Measurements from ENCODE around the gene TEKTIP1.

TEKTIP1 gene

DNA sequence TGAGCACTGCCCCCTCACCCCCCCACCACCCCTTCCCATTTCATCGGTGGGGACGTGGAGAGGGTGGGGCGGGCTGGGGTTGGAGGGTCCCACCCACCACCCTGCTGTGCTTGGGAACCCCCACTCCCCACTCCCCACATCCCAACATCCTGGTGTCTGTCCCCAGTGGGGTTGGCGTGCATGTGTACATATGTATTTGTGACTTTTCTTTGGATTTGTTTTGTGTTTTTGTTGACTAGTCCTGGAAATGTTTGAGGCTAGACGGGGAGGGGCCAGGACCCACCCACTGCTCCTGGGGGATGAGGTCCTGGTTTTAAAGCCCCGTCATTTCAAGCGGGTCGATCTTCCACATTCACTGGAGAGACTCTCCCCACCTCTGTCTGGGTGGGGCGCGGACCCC is 3.0 kb upstream of the TEKTIP1 start:
- ChIA-PET POLR2A (no interaction called here), CTCF (no interaction called here)
- no peak for DNase-seq (ENCODE audit: extremely low spot score)
- TF ChIP-seq SP1 (IDR thresholded peaks at IDR 0.05) (no peak), BHLHE40 (IDR thresholded peaks at IDR 0.05; ENCODE audit: borderline replicate concordance) (no peak), CTBP1 (IDR thresholded peaks at IDR 0.05; ENCODE audit: borderline replicate concordance) (no peak), ZNF384 (IDR thresholded peaks at IDR 0.05) (no peak), SUZ12 (IDR thresholded peaks at IDR 0.05) (no peak), LEF1 (IDR thresholded peaks at IDR 0.05; ENCODE audit: borderline replicate concordance) (no peak), TARDBP (IDR thresholded peaks at IDR 0.05) (no peak), NFRKB (IDR thresholded peaks at IDR 0.05) (no peak), FOXM1 (IDR thresholded peaks at IDR 0.05; ENCODE audit: borderline replicate concordance) (no peak), L3MBTL2 (conservative IDR thresholded peaks at IDR 0.05) (no peak)
- TF ChIP-seq, protein P1, sequence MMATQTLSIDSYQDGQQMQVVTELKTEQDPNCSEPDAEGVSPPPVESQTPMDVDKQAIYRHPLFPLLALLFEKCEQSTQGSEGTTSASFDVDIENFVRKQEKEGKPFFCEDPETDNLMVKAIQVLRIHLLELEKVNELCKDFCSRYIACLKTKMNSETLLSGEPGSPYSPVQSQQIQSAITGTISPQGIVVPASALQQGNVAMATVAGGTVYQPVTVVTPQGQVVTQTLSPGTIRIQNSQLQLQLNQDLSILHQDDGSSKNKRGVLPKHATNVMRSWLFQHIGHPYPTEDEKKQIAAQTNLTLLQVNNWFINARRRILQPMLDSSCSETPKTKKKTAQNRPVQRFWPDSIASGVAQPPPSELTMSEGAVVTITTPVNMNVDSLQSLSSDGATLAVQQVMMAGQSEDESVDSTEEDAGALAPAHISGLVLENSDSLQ (IDR thresholded peaks at IDR 0.05), result no peak

DNA sequence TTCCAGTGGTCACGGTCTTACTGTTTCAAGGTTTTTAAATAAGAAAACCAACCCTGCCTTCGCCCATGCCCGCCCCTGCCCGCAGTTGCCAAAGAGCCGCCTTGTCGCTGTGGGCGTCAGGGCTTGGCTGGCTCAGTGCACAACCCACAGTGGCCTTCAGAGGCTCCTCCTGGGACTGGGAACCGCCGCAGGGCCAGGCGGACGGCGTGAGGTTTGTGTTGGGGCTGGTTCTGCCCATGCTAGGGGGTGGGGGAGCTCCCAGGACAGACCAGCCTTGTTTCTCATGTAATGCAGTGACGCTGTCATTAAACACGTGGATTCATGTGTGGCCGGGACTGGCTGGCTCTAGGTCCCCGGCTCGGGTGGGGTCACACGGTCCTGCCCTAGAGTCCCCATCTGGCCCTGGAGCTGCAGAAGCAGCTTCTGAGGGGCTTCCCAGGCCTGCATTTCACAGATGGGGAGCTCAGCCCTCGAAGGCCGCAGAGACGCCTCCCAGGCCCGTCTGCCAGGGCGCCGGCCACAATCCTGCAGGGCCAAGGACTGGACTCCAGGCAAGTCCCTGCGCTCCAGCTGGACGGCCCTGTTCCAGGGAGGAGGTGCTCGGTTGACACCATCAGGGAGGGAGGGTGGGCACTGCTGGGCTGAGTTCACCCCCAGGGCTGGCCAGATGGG is 2.4 kb upstream of the TEKTIP1 start:
- no peak for TF ChIP-seq CTBP1 (IDR thresholded peaks at IDR 0.05; ENCODE audit: borderline replicate concordance)
- no peak for TF ChIP-seq FOXM1 (IDR thresholded peaks at IDR 0.05; ENCODE audit: borderline replicate concordance)
- no peak for TF ChIP-seq ZNF384 (IDR thresholded peaks at IDR 0.05)
- TF ChIP-seq ELF4 (IDR thresholded peaks at IDR 0.05), result no peak
- no peak for TF ChIP-seq TARDBP (IDR thresholded peaks at IDR 0.05)
- no peak for TF ChIP-seq SUZ12 (IDR thresholded peaks at IDR 0.05)
- TF ChIP-seq, protein P1 (IDR thresholded peaks at IDR 0.05), result no peak
- no peak for TF ChIP-seq FOXA1 (IDR thresholded peaks at IDR 0.05)
- TF ChIP-seq L3MBTL2 (conservative IDR thresholded peaks at IDR 0.05), result no peak
- TF ChIP-seq BHLHE40 (IDR thresholded peaks at IDR 0.05; ENCODE audit: borderline replicate concordance), result no peak
- no peak for TF ChIP-seq SP1 (IDR thresholded peaks at IDR 0.05)
- no peak for TF ChIP-seq HDGF (IDR thresholded peaks at IDR 0.05; ENCODE audit: borderline replicate concordance)
- DNase-seq (ENCODE audit: extremely low spot score), result no peak
- CTCF ChIA-PET, result no interaction called here
- POLR2A ChIA-PET, result no interaction called here

DNA sequence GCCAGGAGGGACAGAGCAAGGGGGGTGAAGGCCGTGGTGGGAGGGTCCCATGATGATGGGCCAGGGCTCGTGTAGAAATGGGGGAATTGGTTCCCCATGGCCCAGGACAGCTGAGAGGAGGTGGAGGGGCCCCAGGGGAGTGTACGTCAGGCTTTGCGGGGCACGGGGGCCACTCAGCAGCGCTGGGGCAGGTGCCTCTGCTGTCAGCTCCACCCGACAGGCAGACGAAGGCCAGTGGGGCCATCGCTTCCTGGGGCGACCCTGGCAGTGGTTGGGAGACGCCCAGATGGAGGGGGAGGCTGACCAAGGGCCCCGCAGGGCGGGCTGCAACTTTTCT is 1.9 kb upstream of the TEKTIP1 start:
- POLR2A ChIA-PET, result no interaction called here
- no peak for DNase-seq (ENCODE audit: extremely low spot score)
- CTCF ChIA-PET, result no interaction called here
- TF ChIP-seq SUZ12 (IDR thresholded peaks at IDR 0.05) (no peak), FOXA1 (IDR thresholded peaks at IDR 0.05) (no peak), SP1 (IDR thresholded peaks at IDR 0.05) (no peak)
- TF ChIP-seq, protein P1 (IDR thresholded peaks at IDR 0.05), result no peak

DNA sequence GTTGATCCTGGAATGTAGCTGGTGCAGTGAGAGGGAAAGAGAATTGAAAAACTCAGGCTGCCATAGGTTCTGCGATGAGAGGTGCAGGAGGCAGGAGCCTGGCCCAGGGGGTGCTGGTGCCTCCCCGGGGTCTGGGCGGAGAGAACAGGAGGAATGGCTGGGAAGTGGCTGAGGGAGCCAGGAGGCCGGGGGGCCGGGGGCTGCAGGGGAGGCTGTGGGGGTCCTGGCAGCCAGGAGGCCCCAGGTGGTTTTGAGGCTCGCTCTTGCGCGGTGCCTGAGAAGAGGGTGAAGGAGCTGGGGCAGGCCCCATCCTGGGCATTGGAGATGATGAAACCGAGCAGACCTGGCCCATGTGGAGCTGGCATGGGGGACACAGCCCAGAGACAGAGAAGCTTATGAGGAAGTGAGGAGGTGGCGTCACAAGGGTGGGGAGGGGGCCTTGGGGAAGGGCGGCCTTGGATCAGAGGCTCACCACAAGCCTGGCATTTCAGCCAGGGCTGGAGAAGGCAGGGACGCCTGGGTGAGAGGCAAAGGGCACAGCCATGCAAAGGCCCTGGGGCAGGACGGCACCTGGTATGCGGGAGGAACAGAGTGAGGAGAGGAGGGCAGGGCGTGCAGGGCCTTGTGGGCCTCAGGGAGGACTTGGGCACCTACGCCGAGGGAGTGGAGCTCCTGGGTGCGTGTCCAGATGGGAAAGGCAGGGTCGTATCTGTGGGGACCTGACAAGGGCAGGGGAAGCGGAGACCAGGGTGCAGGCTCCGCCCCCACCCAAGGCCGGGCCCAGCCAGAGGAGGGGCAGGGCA is 1.3 kb upstream of the TEKTIP1 start:
- POLR2A ChIA-PET, result no interaction called here
- CTCF ChIA-PET, result no interaction called here

DNA sequence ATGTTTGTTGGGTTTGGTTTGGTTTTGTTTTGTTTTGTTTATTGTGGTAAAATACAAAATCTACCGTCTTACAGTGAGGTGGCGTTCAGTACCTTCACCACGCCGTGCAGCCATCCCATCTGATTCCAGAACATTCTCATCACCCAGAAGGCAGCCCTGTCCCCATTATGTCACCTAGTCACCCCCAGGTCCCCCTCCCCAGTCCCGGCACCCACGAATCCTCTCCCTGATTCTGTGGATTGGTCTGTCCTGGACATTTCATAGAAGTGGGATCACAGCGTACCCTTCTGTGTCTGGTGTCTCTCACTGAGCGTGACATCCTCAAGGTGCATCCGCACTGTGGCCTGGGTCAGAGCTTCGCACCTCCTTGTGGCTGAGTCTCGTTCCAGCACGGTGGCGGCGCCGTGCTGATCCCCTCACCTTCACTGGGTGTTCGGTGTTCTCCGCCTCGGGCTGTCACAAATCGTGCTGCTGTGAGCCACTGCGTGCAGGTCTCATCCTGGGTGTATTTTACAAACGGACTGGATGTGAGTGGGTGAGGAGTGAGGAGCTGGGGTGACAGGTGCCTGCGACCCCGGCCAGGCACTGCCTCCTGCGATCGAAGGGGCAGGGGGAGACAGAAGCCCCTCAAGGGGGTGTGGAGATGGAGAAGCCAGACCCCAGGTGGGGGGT is 580 bp upstream of the TEKTIP1 start:
- no peak for DNase-seq (ENCODE audit: extremely low spot score)
- ChIA-PET CTCF (no interaction called here), POLR2A (no interaction called here)
- no peak for TF ChIP-seq FOXK2 (IDR thresholded peaks at IDR 0.05)
- TF ChIP-seq ZNF384 (IDR thresholded peaks at IDR 0.05), result no peak
- TF ChIP-seq BHLHE40 (IDR thresholded peaks at IDR 0.05; ENCODE audit: borderline replicate concordance), result no peak

More for the DNA sequence above, 1.3 kb upstream of the TEKTIP1 start:
- DNase-seq (ENCODE audit: extremely low spot score), result no peak
- TF ChIP-seq FOXK2 (IDR thresholded peaks at IDR 0.05), result no peak
- no peak for TF ChIP-seq ELF4 (IDR thresholded peaks at IDR 0.05)
- no peak for TF ChIP-seq LEF1 (IDR thresholded peaks at IDR 0.05; ENCODE audit: borderline replicate concordance)
- no peak for TF ChIP-seq SP1 (IDR thresholded peaks at IDR 0.05)

DNA sequence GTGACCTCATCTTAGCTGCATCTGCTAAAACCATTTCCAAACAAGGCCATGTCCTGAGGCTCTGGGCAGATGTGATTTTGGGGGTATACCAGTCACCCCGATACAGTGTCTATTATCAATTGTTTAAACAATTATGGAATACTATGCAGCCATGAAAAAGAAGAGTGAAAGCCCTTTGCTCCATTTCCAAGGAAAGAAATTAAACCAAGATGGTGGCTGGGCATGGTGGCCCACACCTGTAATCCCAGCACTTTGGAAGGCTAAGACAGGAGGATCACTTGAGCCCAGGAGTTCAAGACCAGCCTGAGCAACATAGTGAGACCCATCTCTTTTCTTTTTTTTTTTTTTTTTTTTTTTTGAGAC is 763 bp downstream of the TEKTIP1 start:
- ChIA-PET POLR2A (no interaction called here), CTCF (no interaction called here)
- TF ChIP-seq SP1 (IDR thresholded peaks at IDR 0.05) (no peak), SUZ12 (IDR thresholded peaks at IDR 0.05) (no peak)
- no peak for DNase-seq (ENCODE audit: extremely low spot score)

All from HEK293T (cell line).